Measurements from ENCODE around the gene SLC7A14. TPM values are rescaled to one million over a fixed set of nuclear protein-coding genes. Genes with fewer than 3 reads are reported as not detected.

Gene SLC7A14
- under 0.01 TPM for total RNA-seq
- under 1 TPM in 6 of 8 donors, not detected in 2; 0.14 to 0.62 (median 0.28) TPM for polyA plus RNA-seq (ENCODE audit: insufficient read depth in 1 of 8, insufficient read length in 8 of 8, low replicate concordance in 1 of 8)
- long read RNA-seq, donor 1 = 0 reads
- long read RNA-seq, donor 2 = 0 reads
- long read RNA-seq, donor 3 = 0 reads
- long read RNA-seq, donor 4 = 0 reads
- long read RNA-seq, donor 5 = 0 reads
- long read RNA-seq, donor 6 = 0 reads
- long read RNA-seq, donor 7 = 0 reads
- long read RNA-seq, donor 8 = 0 reads
- long read RNA-seq, donor 9 = 0 reads
- long read RNA-seq, donor 10 = 0 reads
- long read RNA-seq, donor 11 = 0 reads

DNA sequence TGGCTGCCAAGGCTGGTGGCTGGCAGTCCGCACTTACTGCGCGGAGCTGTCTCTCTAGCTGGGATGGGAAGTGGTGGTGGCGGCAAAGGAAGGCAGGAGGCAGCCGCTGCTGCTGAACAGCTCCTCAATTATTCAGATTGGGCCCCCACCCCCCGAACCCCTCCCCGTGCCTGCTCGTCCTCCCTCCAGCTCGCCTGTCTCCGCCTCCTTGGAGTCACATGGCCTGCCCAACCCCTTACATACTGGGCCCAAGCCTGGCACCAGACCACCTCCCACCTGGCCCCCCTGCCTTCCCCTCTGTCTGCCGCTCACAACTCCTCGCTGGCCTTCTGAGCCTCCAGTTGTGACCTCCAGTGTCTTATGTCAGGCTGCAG is at the start of gene SLC7A14:
Gene SLC7A14 (minus strand): TSS at position 139 of the 374 bp plus-strand sequence. CDS start 59,139 bp downstream, outside the sequence.
- H3K9me3 ChIP-seq (replicated peaks; ENCODE audit: control insufficient read depth, low read depth, low read length) = no peaks in the 10 kb centered on the region
- no peaks in the 10 kb centered on the region for H3K4me1 ChIP-seq (ENCODE audit: control insufficient read depth, insufficient read depth, low read length)
- H3K36me3 ChIP-seq (ENCODE audit: control insufficient read depth, insufficient read depth, low read length) = no peaks in the 10 kb centered on the region
- DNase-seq = no peak
- no peak within 1 kb of the TSS for H3K27ac ChIP-seq (ENCODE audit: low read length)
- H3K27me3 ChIP-seq (ENCODE audit: control insufficient read depth, insufficient read depth, low read length) = peaks cover 27% of the 10 kb centered on the region
- 2% methylated on average over 9 of the region's 12 CpGs for WGBS (ENCODE audit: insufficient coverage)
- H3K4me3 ChIP-seq (ENCODE audit: low read length) = no peak within 1 kb of the TSS

DNA sequence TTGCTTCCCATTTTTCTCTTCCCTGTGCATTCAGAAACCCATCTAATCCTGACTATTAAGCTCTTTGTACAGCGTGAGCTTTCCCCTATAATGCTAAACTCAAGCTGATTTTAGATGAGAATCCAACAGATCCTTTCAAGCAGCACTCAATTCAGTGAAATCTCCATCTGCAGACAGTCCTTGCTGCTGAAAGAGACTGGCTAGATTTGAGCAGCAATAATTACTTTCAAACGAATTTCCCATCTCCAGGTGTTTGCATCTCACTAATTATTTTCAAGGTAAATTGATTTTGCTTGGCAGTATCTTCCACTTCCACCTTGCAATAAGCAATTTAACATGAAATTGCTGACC is 49.5 kb upstream of the SLC7A14 start:
- Histone ChIP-seq H3K27ac (ENCODE audit: low read length) (no peak overlapping the region), H3K9me3 (replicated peaks; ENCODE audit: control insufficient read depth, low read depth, low read length) (no peaks in the 10 kb centered on the region), H3K36me3 (ENCODE audit: control insufficient read depth, insufficient read depth, low read length) (no peaks in the 10 kb centered on the region), H3K27me3 (ENCODE audit: control insufficient read depth, insufficient read depth, low read length) (no peaks in the 10 kb centered on the region), H3K4me3 (ENCODE audit: low read length) (no peak overlapping the region), H3K4me1 (ENCODE audit: control insufficient read depth, insufficient read depth, low read length) (no peaks in the 10 kb centered on the region)
- WGBS (ENCODE audit: insufficient coverage) = 20% methylated on average over 1 of the region's 2 CpGs
- no peak for DNase-seq

DNA sequence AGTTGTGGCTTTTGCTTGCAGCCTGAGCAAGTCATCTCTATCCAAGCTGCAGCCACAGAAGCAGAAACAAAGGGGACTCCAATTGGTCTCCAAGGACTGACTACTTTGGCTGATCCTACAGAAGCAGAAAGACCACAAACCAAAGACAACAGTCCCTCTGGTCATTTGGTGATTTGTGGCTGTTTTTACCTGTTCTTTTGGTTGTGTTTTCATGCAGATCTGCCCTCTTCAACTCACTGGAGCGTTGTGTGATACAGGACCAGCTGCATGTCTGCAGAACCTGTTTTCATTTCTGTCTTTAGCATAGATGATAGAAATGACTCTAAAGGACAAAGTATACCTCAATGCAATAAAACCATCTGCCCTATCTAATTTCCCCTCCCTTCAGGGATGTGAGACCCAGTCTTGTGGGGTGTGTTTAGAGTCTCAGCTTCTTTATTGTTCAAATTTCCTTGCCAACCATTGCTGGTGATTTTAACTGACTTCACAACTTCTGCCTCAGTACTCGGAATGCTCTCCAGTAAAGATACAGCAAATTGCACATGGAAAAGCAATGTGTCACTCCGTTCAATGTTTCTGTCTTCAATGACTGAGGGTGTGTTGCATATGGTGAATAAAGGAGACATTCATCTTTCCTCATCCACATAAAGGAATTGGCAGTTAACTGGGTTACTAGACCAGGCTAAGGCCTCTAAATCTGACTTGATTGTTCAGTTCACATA is 48.9 kb upstream of the SLC7A14 start:
- no peak for DNase-seq
- WGBS (ENCODE audit: insufficient coverage) = no CpG with 5 or more reads among the region's 3 CpGs
- Histone ChIP-seq H3K4me1 (ENCODE audit: control insufficient read depth, insufficient read depth, low read length) (no peaks in the 10 kb centered on the region), H3K27ac (ENCODE audit: low read length) (no peak overlapping the region), H3K4me3 (ENCODE audit: low read length) (no peak overlapping the region), H3K9me3 (replicated peaks; ENCODE audit: control insufficient read depth, low read depth, low read length) (no peaks in the 10 kb centered on the region), H3K27me3 (ENCODE audit: control insufficient read depth, insufficient read depth, low read length) (no peaks in the 10 kb centered on the region), H3K36me3 (ENCODE audit: control insufficient read depth, insufficient read depth, low read length) (no peaks in the 10 kb centered on the region)

- WGBS (ENCODE audit: insufficient coverage) = no CpG with 5 or more reads among the region's 4 CpGs
- DNase-seq = no peak
Observed at GRCh38 chr3:170633573-170633972, 47.7 kb upstream of the SLC7A14 start.

GRCh38 chr3:170632780-170633179 is 46.9 kb upstream of the SLC7A14 start:
- WGBS (ENCODE audit: insufficient coverage) = no CpG with 5 or more reads among the region's 4 CpGs
- Histone ChIP-seq H3K9me3 (replicated peaks; ENCODE audit: control insufficient read depth, low read depth, low read length) (no peaks in the 10 kb centered on the region), H3K4me3 (ENCODE audit: low read length) (no peak overlapping the region), H3K36me3 (ENCODE audit: control insufficient read depth, insufficient read depth, low read length) (no peaks in the 10 kb centered on the region), H3K27me3 (ENCODE audit: control insufficient read depth, insufficient read depth, low read length) (no peaks in the 10 kb centered on the region), H3K4me1 (ENCODE audit: control insufficient read depth, insufficient read depth, low read length) (no peaks in the 10 kb centered on the region), H3K27ac (ENCODE audit: low read length) (no peak overlapping the region)
- no peak for DNase-seq

More at GRCh38 chr3:170633573-170633972, 47.7 kb upstream of the SLC7A14 start:
- Histone ChIP-seq H3K27ac (ENCODE audit: low read length) (no peak overlapping the region), H3K36me3 (ENCODE audit: control insufficient read depth, insufficient read depth, low read length) (no peaks in the 10 kb centered on the region), H3K27me3 (ENCODE audit: control insufficient read depth, insufficient read depth, low read length) (no peaks in the 10 kb centered on the region), H3K9me3 (replicated peaks; ENCODE audit: control insufficient read depth, low read depth, low read length) (no peaks in the 10 kb centered on the region), H3K4me1 (ENCODE audit: control insufficient read depth, insufficient read depth, low read length) (no peaks in the 10 kb centered on the region), H3K4me3 (ENCODE audit: low read length) (no peak overlapping the region)

- DNase-seq = no peak
- no peak overlapping the region for H3K27ac ChIP-seq (ENCODE audit: low read length)
- no peaks in the 10 kb centered on the region for H3K9me3 ChIP-seq (replicated peaks; ENCODE audit: control insufficient read depth, low read depth, low read length)
- no peak overlapping the region for H3K4me3 ChIP-seq (ENCODE audit: low read length)
- H3K27me3 ChIP-seq (ENCODE audit: control insufficient read depth, insufficient read depth, low read length) = no peaks in the 10 kb centered on the region
- H3K4me1 ChIP-seq (ENCODE audit: control insufficient read depth, insufficient read depth, low read length) = no peaks in the 10 kb centered on the region
- H3K36me3 ChIP-seq (ENCODE audit: control insufficient read depth, insufficient read depth, low read length) = no peaks in the 10 kb centered on the region
- 96% methylated on average over 4 of the region's 7 CpGs for WGBS (ENCODE audit: insufficient coverage)
Observed at GRCh38 chr3:170631755-170632488, 46.0 kb upstream of the SLC7A14 start.

DNA sequence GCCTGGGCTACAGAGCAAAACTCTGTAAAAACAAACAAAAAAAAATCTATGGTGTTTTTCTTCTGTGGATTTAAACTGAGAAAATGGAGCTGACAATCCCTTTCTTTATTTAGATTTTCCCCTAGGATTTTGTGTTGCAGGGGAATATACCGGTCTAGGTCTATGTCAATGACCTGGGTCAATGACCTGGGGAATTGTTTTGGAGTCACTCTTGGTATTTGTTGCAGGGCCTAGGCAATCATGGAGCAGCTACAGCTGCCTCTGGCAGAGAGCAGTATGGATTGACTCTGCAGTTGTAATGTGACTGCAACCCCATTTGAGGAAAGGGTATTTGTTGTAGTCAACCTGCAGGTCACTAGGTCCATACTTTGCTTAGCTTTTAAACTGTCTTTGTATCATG is 37.6 kb upstream of the SLC7A14 start:
- H3K36me3 ChIP-seq (ENCODE audit: control insufficient read depth, insufficient read depth, low read length) = no peaks in the 10 kb centered on the region
- H3K4me3 ChIP-seq (ENCODE audit: low read length) = no peak overlapping the region
- no peaks in the 10 kb centered on the region for H3K9me3 ChIP-seq (replicated peaks; ENCODE audit: control insufficient read depth, low read depth, low read length)
- H3K4me1 ChIP-seq (ENCODE audit: control insufficient read depth, insufficient read depth, low read length) = peaks cover 6% of the 10 kb centered on the region
- WGBS (ENCODE audit: insufficient coverage) = 25% methylated on average over 1 of the region's 1 CpG
- DNase-seq = no peak
- H3K27me3 ChIP-seq (ENCODE audit: control insufficient read depth, insufficient read depth, low read length) = no peaks in the 10 kb centered on the region
- H3K27ac ChIP-seq (ENCODE audit: low read length) = no peak overlapping the region

- H3K36me3 ChIP-seq (ENCODE audit: control insufficient read depth, insufficient read depth, low read length) = no peaks in the 10 kb centered on the region
- H3K27ac ChIP-seq (ENCODE audit: low read length) = no peak overlapping the region
- no peak overlapping the region for H3K4me3 ChIP-seq (ENCODE audit: low read length)
- no peaks in the 10 kb centered on the region for H3K27me3 ChIP-seq (ENCODE audit: control insufficient read depth, insufficient read depth, low read length)
- peaks cover 6% of the 10 kb centered on the region for H3K4me1 ChIP-seq (ENCODE audit: control insufficient read depth, insufficient read depth, low read length)
- no peaks in the 10 kb centered on the region for H3K9me3 ChIP-seq (replicated peaks; ENCODE audit: control insufficient read depth, low read depth, low read length)
- DNase-seq = peak; percentile 51
- WGBS (ENCODE audit: insufficient coverage) = 0% methylated on average over 1 of the region's 5 CpGs
Observed at GRCh38 chr3:170622369-170623159, 36.7 kb upstream of the SLC7A14 start.

- DNase-seq = no peak
- WGBS (ENCODE audit: insufficient coverage) = 100% methylated on average over 1 of the region's 5 CpGs
- no peaks in the 10 kb centered on the region for H3K9me3 ChIP-seq (replicated peaks; ENCODE audit: control insufficient read depth, low read depth, low read length)
- peaks cover 6% of the 10 kb centered on the region for H3K4me1 ChIP-seq (ENCODE audit: control insufficient read depth, insufficient read depth, low read length)
- no peak overlapping the region for H3K27ac ChIP-seq (ENCODE audit: low read length)
- H3K27me3 ChIP-seq (ENCODE audit: control insufficient read depth, insufficient read depth, low read length) = no peaks in the 10 kb centered on the region
- H3K4me3 ChIP-seq (ENCODE audit: low read length) = no peak overlapping the region
- H3K36me3 ChIP-seq (ENCODE audit: control insufficient read depth, insufficient read depth, low read length) = no peaks in the 10 kb centered on the region
Observed at GRCh38 chr3:170621256-170621655, 35.4 kb upstream of the SLC7A14 start.
